ENCODE results near the gene ARL8A. TPM values are rescaled to one million over a fixed set of nuclear protein-coding genes. Genes with fewer than 3 reads are reported as not detected.

Gene ARL8A
- total and polyA plus RNA-seq, 2 of the 4 experiments (the other 2 are of a cell fraction) = 18.1 to 30.7 TPM

DNA sequence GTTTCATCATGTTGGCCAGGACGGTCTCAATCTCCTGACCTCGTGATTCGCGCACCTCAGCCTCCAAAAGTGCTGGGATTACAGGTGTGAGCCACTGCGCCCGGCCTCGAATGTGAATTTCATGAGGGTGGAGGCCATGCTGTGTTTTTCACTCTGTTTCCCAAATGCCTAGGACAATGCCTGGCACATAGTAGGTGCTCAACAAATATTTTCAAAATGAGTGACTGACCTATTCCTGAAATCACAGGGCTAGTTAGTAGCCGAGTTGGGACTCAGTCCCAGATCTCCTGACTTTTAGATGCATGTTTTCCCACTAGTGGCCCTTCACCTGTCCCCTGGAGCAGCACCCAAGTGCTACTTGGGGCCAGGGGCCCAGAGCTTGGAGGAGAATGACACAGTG, 28.2 kb downstream of the ARL8A start:
- Histone ChIP-seq H3K9me3 (ENCODE audit: control insufficient read depth, insufficient read depth, low read length) (no peaks in the 10 kb centered on the region), H2AK5ac (ENCODE audit: low read depth, low read length) (no peak overlapping the region), H3K4me3 (ENCODE audit: insufficient read depth, low read depth, low read length) (no peak overlapping the region), H2BK20ac (ENCODE audit: low read depth, low read length) (no peak overlapping the region), H2BK5ac (ENCODE audit: low read depth, low read length, poor library complexity, severe bottlenecking) (no peak overlapping the region), H2AFZ (replicated peaks; ENCODE audit: low read length, poor library complexity) (no peak overlapping the region), H2BK15ac (ENCODE audit: low read depth, low read length) (no peak overlapping the region), H4K91ac (ENCODE audit: insufficient read depth, low read depth, low read length) (no peak overlapping the region), H3K56ac (ENCODE audit: extremely low read depth, insufficient read depth, low read length) (no peak overlapping the region), H3K23ac (ENCODE audit: low read depth, low read length) (no peak overlapping the region), H3K18ac (ENCODE audit: low read depth, low read length) (no peak overlapping the region), H3K4ac (ENCODE audit: low read depth, low read length) (no peak overlapping the region), H3K14ac (replicated peaks; ENCODE audit: low read depth, low read length) (no peak overlapping the region), H3K9ac (ENCODE audit: low read depth, low read length) (no peak overlapping the region), H3K36me3 (ENCODE audit: control insufficient read depth, insufficient read depth, low read length) (no peaks in the 10 kb centered on the region), H3K27me3 (ENCODE audit: control insufficient read depth, insufficient read depth, low read length) (0 out of 2 replicates have a peak, but pooled peaks cover 2% of the 10 kb centered on the region), H3K27ac (ENCODE audit: insufficient read depth, low read length) (no peak overlapping the region), H2AK9ac (replicated peaks; ENCODE audit: low read depth, low read length, poor library complexity) (no peak overlapping the region), H4K5ac (ENCODE audit: low read depth, low read length) (no peak overlapping the region), H3K4me1 (ENCODE audit: control insufficient read depth, insufficient read depth, low read length) (peaks cover 6% of the 10 kb centered on the region; the same call in 1 of the 2 replicates), H3K4me2 (ENCODE audit: low read depth, low read length) (no peak overlapping the region), H3K9me1 (ENCODE audit: insufficient read depth, low read length) (no peaks in the 10 kb centered on the region), H2BK120ac (ENCODE audit: low read depth, low read length) (no peak overlapping the region), H4K20me1 (ENCODE audit: insufficient read depth, low read length) (no peaks in the 10 kb centered on the region), H4K8ac (ENCODE audit: low read depth in 2 of 2, low read length in 2 of 2) (no peak overlapping the region), H3K79me1 (ENCODE audit: low read depth in 1 of 2, low read length in 2 of 2) (no peaks in the 10 kb centered on the region)
- no peak for TF ChIP-seq SMC3 (IDR thresholded peaks at IDR 0.05; ENCODE audit: low read depth, low read length)
- no peak for TF ChIP-seq RFX5 (IDR thresholded peaks at IDR 0.05; ENCODE audit: low read depth, low read length)
- TF ChIP-seq MXI1 (IDR thresholded peaks at IDR 0.05; ENCODE audit: borderline replicate concordance, low read depth, low read length) = no peak
- TF ChIP-seq, protein P1, sequence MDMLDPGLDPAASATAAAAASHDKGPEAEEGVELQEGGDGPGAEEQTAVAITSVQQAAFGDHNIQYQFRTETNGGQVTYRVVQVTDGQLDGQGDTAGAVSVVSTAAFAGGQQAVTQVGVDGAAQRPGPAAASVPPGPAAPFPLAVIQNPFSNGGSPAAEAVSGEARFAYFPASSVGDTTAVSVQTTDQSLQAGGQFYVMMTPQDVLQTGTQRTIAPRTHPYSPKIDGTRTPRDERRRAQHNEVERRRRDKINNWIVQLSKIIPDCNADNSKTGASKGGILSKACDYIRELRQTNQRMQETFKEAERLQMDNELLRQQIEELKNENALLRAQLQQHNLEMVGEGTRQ (IDR thresholded peaks at IDR 0.05; ENCODE audit: low read depth, low read length) = no peak
- no peak for TF ChIP-seq FOS (IDR thresholded peaks at IDR 0.05; ENCODE audit: low read depth, low read length)
- TF ChIP-seq, protein P2, sequence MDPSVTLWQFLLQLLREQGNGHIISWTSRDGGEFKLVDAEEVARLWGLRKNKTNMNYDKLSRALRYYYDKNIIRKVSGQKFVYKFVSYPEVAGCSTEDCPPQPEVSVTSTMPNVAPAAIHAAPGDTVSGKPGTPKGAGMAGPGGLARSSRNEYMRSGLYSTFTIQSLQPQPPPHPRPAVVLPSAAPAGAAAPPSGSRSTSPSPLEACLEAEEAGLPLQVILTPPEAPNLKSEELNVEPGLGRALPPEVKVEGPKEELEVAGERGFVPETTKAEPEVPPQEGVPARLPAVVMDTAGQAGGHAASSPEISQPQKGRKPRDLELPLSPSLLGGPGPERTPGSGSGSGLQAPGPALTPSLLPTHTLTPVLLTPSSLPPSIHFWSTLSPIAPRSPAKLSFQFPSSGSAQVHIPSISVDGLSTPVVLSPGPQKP (IDR thresholded peaks at IDR 0.05; ENCODE audit: borderline replicate concordance, low read depth, low read length) = no peak
- no peak for TF ChIP-seq RAD21 (IDR thresholded peaks at IDR 0.05; ENCODE audit: low read length)
- TF ChIP-seq BHLHE40 (IDR thresholded peaks at IDR 0.05; ENCODE audit: low read depth, low read length) = no peak
- TF ChIP-seq POLR2A (IDR thresholded peaks at IDR 0.05; ENCODE audit: low read depth, low read length) = no peak
- TF ChIP-seq RCOR1 (IDR thresholded peaks at IDR 0.05; ENCODE audit: insufficient replicate concordance, low read length) = no peak
- TF ChIP-seq CEBPB (IDR thresholded peaks at IDR 0.05; ENCODE audit: low read depth, low read length) = no peak
- TF ChIP-seq, protein P3, sequence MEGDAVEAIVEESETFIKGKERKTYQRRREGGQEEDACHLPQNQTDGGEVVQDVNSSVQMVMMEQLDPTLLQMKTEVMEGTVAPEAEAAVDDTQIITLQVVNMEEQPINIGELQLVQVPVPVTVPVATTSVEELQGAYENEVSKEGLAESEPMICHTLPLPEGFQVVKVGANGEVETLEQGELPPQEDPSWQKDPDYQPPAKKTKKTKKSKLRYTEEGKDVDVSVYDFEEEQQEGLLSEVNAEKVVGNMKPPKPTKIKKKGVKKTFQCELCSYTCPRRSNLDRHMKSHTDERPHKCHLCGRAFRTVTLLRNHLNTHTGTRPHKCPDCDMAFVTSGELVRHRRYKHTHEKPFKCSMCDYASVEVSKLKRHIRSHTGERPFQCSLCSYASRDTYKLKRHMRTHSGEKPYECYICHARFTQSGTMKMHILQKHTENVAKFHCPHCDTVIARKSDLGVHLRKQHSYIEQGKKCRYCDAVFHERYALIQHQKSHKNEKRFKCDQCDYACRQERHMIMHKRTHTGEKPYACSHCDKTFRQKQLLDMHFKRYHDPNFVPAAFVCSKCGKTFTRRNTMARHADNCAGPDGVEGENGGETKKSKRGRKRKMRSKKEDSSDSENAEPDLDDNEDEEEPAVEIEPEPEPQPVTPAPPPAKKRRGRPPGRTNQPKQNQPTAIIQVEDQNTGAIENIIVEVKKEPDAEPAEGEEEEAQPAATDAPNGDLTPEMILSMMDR (conservative IDR thresholded peaks at IDR 0.05; ENCODE audit: low read depth, low read length) = no peak
- no peak for TF ChIP-seq MAZ (IDR thresholded peaks at IDR 0.05; ENCODE audit: borderline replicate concordance, low read depth, low read length)
- TF ChIP-seq CHD1 (IDR thresholded peaks at IDR 0.05; ENCODE audit: low read depth, low read length) = no peak
- no peak for TF ChIP-seq MAFK (IDR thresholded peaks at IDR 0.05; ENCODE audit: low read depth, low read length)
- TF ChIP-seq NFE2L2 (IDR thresholded peaks at IDR 0.05; ENCODE audit: low read depth, low read length) = no peak
- no peak for DNase-seq
- WGBS, 2 experiments (ENCODE audit: extremely low coverage in 2 of 2, insufficient read length in 1 of 2) = 100% methylated on average over 4 of the region's 8 CpGs; no CpG with 5 or more reads in 1 of the 2 experiments
- in situ Hi-C loops (cut with MboI; ENCODE audit: low sequenced_read_pairs) = loop anchor here (5.0 kb wide), 1 partner anchor 104 kb away; the partner anchor contains the start of gene ELF3
- ChIA-PET POLR2A (ENCODE audit: unreplicated experiment) (no interaction called here), CTCF (no interaction called here)
- no TSS peak for BruUV-seq (replicated peaks)
- ATAC-seq (ENCODE audit: low read depth) = no peak
- dilution Hi-C loops (cut with HindIII; ENCODE audit: low sequenced_read_pairs, unreplicated experiment) = no loop called here
- intact Hi-C loops (cut with micrococcal nuclease) = loop anchor here (10.0 kb wide), 1 partner anchor 231 kb away; the partner anchor contains the start of gene SHISA4

Measured in IMR-90 (cell line).